Measurements from ENCODE around the gene CASD1.

Gene CASD1

GRCh38 chr7:94514140-94514889 lies 4.7 kb downstream of the CASD1 start:
- DNase-seq, result no peak

GRCh38 chr7:94514917-94515316 lies 5.3 kb downstream of the CASD1 start:
- no peak for DNase-seq

- DNase-seq, result no peak
Measured at GRCh38 chr7:94525923-94526322, 16.3 kb downstream of the CASD1 start.

GRCh38 chr7:94529516-94529915 lies 19.9 kb downstream of the CASD1 start:
- DNase-seq, result no peak

GRCh38 chr7:94530109-94530508 lies 20.5 kb downstream of the CASD1 start:
- DNase-seq, result no peak

DNA sequence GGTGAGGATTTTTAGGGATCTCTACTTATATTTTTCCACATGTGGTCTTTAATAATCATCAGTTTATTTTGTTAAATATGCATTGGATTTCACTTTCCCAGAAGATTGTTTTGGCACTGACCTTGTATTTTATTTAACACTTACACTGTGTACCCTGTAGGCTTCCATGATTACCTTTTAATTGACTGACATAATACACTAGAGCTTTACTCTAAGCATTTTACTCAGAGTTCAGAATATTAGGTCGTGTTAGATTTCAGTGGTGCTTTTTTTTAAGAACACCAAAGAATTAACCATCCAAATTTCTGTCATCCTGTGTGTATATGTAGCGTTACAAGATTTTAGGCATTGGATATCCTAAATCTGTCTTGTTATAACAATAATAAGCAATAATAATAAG lies 23.1 kb downstream of the CASD1 start:
- DNase-seq, result no peak

- no peak for DNase-seq
Measured at GRCh38 chr7:94540428-94540827, 30.8 kb downstream of the CASD1 start.

- DNase-seq, result no peak
Measured at GRCh38 chr7:94547126-94547525, 37.5 kb downstream of the CASD1 start.

DNA sequence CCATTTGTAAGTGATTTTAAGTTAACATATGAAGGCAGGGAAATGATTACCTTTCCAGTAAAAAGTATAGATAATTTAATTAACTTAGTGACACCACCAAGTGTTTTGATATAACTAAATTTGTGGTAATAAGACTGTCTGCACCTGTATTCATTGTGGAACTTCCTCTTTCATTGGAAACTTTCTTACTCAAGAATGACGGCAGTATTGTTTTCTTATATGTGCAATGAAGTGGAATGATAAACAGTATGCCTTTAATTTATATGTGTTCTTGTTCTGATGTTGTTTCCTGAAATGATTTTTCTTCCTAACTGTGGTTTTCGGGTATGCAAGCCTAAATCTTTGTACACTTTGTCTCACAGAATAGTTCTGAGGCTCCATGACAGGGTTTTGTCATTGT lies 46.4 kb downstream of the CASD1 start:
- no peak for DNase-seq

GRCh38 chr7:94557215-94557614 lies 47.6 kb downstream of the CASD1 start:
- DNase-seq, result no peak

- DNase-seq, result no peak
Measured at GRCh38 chr7:94559972-94560371, 50.4 kb downstream of the CASD1 start.

DNA sequence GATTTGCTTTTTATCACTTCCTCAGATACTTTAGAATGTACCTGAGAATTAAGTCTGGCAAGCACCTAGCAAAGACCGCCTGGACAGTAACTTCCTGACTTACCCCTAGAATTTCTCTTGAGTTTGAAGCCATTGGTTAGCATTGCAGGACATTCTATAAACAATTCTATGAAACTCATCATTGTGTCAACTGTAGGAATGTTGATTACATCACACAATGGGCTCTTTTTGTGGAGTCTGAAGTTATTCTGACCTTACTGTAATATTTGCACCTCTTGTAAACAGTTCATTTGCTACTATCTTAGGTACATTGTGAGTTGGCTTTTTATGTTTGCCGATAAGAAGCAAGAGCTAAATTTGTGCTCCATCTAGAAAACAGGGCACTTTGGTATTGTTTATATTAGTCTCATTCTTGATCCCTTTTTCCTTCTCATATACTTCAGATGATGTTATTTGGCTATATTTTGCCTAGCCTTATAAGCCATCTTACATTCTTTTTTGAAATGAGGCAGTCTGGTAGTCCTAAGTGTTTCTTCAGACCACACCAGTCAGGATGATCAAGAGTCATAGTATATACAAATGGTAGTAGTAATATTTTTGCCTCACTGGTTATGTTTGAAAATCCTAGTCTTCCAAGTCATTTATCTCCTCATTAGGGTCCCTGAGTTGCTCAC lies 52.4 kb downstream of the CASD1 start:
- DNase-seq, result no peak

DNA sequence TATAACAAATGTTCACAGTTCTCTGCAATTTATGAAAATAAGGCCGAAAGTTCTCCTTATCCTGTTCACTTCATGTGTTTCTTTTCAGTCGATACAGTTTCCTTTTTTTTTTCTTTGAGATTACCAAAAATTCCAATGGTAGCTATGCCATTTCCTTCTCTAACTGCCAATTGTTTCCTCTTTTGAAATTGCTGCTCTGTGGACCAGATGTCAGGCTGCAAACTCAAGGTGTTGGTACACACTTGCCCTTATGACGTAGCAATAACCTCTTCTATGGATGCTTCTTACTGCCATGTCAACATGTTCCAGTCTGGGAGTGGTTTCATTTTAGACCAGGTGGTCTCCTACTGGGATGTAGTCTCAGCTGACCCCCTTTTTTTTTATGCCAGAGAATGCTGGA lies 52.9 kb downstream of the CASD1 start:
- no peak for DNase-seq

GRCh38 chr7:94565247-94565894 lies 55.8 kb downstream of the CASD1 start:
- no peak for DNase-seq

DNA sequence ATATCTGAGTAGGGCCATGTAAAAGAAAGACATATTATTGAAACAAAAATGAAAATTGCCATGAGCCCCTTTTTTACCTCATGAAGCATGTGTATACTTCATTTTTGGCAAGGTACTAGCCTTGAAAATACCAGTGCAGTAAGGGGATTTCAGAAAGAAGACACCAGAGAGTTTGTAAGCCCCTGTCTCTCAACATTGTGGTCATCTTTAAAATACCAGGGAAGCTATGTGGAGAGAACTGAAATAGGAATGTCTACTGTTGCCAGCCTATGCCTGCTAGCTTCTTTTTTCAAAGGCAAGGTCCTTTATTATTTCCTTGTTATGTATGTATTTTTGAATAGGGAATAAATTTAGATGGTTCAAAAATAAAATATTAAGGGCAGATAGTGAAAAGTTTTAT lies 57.8 kb downstream of the CASD1 start:
- no peak for DNase-seq

DNA sequence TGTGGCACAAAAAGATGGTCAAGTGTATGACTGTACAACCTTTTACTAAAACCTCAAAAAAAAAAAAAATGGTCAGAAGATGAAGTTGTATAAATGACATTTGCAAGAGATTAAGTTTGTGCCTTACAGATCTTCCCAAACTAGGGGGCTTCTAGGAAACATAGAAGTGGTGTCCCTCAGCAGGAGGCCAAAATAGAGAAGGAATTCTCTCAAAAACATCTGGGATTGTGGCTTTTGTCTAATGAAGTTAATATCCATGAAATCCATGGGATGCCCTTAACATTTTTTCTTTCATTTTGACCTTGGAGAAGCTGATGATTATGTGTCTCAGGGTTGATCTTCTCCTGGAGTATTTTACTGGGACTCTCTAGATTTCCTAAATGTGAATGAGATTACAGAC lies 62.2 kb downstream of the CASD1 start:
- no peak for DNase-seq

DNA sequence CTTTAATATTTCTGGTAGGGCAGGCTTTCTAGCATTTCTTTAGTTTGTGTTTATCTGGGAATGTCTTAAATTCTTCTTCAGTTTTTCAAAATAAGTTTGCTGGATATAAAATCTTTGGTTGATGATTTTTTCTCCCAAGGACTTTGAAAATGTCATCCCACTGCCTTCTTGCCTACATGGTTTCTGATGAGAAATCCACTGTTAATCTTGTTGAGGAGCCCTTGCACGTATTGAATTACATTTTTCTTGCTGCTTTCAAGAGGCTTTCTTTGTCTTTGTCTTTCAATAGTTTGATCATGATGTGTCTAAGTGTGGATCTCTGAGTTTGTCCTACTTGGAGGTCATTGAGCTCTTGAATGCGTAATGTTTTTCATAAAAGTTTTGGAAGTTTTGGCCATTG lies 66.0 kb downstream of the CASD1 start:
- no peak for DNase-seq

- DNase-seq, result no peak
Measured at GRCh38 chr7:94576316-94576715, 66.7 kb downstream of the CASD1 start.

- no peak for DNase-seq
Measured at GRCh38 chr7:94577357-94577756, 67.7 kb downstream of the CASD1 start.

DNA sequence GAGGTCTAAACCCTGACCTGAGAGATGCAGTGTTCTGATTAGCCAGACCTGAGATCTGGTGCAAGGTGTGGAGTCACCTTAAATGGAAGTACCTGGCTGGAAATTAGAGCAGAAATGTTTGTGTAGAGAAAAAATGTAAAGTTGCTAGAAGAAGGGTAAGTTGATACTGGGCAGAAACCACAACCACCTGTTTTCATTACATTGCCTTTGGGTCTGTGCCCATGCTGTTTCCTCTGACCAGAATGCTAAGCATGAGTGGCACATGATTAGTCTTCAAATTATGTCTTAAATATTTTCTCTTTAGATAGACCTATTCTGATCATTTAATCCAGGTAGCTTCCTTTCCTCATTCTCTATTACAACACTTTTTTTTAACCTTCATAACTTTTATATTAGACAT lies 69.0 kb downstream of the CASD1 start:
- no peak for DNase-seq

DNA sequence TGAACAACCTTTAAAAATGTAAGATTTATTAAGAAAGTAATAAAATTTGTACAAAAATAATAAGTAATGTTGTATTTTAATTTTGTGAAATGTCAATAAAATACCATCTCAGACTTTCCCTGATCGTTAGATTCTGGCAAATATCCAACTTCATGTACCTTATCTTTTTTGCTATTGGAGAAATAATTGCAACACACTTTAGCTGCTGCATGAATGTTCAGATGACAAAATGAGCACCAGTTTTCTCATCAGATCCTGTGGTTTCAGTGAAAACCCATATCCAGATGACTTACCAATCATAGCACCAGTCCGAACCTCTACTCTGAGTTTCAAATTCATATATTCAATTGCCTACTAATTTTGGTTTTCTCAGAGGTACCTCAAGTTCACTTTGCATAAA lies 69.9 kb downstream of the CASD1 start:
- DNase-seq, result no peak

DNA sequence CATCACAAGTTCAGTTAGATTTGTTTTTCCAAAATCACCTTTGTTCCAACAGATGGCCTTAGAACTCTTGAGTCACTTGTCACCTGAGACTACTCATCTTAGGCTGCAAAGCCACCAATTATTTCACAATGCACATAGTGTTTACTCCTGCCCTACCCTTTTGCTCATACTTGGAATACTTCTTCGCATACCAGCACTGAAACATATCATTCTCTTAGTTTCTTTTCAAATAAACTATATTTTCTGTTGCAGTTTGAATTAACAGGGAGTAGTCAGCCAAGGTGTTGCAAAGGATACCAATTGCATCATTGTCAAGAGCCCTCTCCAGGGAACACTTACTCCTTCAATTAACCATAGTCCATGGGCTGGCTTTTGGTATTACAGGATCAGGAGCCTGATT lies 71.0 kb downstream of the CASD1 start:
- no peak for DNase-seq

DNA sequence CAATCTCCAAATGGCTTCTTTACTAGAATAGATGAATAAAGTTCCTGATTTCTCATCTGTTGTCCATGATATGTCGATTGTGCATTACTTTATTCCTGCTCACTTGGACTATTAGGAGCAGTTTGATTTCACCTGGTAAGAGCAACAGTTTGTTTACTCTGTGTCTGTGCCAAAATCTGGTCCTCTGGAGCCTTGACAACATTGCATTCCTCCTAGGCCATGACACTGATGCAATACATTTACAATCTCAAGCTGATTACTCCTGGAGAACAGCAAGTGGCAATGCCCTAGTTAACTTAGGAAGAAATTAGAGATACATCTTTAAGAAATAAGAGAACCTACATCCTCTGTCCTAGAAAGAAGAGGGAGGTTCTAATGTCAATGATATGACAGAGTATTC lies 74.5 kb downstream of the CASD1 start:
- DNase-seq, result no peak

DNA sequence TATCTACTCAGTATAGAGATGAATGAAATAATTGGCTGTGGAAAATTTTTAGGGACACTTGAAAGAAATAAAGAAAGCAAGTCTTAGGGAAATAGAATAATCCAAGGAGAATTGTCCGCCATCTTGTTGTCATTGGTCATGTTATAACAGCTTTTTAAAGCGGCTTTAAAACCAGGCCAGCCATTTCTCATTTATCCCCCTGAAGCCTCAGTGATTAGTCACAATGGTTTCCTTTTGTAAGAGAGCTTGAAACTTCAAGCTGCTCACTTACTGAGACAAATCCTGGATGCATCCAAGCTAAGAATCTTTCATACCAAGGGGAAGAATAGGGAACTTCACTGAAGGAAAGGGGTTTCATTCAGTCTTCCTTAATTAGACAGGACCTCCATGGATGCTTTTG lies 78.5 kb downstream of the CASD1 start:
- DNase-seq, result no peak

All from stimulated activated CD4-positive, alpha-beta T cell treated with anti-CD3 and anti-CD28 coated beads, Interleukin-4, amount 100 ng/mL, for 1 hour (primary cell).